ENCODE results near the gene WNK3.

Gene WNK3

DNA sequence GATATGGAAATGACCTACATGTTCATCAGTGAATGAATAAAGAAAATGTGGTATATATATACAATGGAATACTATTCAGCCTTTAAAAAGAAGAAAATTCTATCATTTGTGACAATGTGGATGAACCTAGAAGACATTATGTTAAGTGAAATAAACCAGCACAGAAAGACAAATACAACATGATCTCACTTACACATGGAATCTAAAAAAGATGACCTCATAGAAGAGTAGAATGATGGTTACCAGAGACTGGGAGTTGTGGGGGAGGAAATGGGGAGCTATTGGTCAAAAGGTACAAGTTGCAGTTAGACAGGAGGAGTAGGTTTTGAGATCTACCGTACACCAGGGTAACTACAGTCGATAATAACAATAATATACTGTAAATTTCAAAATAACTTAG, 51.5 kb downstream of the WNK3 start:
- Histone ChIP-seq H3K4me3 (replicated peaks; ENCODE audit: insufficient read depth, low read length) (no peak overlapping the region), H3K27ac (replicated peaks) (no peak overlapping the region), H3K27me3 (ENCODE audit: insufficient read depth, poor library complexity, severe bottlenecking) (no peaks in the 10 kb centered on the region)
- no peak for DNase-seq (ENCODE audit: low read depth in 1 of 2, low spot score in 1 of 2)
- no peak for TF ChIP-seq SPI1 (IDR thresholded peaks at IDR 0.05; ENCODE audit: borderline replicate concordance, low read depth)
- TF ChIP-seq, protein P1, sequence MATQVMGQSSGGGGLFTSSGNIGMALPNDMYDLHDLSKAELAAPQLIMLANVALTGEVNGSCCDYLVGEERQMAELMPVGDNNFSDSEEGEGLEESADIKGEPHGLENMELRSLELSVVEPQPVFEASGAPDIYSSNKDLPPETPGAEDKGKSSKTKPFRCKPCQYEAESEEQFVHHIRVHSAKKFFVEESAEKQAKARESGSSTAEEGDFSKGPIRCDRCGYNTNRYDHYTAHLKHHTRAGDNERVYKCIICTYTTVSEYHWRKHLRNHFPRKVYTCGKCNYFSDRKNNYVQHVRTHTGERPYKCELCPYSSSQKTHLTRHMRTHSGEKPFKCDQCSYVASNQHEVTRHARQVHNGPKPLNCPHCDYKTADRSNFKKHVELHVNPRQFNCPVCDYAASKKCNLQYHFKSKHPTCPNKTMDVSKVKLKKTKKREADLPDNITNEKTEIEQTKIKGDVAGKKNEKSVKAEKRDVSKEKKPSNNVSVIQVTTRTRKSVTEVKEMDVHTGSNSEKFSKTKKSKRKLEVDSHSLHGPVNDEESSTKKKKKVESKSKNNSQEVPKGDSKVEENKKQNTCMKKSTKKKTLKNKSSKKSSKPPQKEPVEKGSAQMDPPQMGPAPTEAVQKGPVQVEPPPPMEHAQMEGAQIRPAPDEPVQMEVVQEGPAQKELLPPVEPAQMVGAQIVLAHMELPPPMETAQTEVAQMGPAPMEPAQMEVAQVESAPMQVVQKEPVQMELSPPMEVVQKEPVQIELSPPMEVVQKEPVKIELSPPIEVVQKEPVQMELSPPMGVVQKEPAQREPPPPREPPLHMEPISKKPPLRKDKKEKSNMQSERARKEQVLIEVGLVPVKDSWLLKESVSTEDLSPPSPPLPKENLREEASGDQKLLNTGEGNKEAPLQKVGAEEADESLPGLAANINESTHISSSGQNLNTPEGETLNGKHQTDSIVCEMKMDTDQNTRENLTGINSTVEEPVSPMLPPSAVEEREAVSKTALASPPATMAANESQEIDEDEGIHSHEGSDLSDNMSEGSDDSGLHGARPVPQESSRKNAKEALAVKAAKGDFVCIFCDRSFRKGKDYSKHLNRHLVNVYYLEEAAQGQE (IDR thresholded peaks at IDR 0.05; ENCODE audit: insufficient replicate concordance, low read depth): no peak
- TF ChIP-seq, protein P2, sequence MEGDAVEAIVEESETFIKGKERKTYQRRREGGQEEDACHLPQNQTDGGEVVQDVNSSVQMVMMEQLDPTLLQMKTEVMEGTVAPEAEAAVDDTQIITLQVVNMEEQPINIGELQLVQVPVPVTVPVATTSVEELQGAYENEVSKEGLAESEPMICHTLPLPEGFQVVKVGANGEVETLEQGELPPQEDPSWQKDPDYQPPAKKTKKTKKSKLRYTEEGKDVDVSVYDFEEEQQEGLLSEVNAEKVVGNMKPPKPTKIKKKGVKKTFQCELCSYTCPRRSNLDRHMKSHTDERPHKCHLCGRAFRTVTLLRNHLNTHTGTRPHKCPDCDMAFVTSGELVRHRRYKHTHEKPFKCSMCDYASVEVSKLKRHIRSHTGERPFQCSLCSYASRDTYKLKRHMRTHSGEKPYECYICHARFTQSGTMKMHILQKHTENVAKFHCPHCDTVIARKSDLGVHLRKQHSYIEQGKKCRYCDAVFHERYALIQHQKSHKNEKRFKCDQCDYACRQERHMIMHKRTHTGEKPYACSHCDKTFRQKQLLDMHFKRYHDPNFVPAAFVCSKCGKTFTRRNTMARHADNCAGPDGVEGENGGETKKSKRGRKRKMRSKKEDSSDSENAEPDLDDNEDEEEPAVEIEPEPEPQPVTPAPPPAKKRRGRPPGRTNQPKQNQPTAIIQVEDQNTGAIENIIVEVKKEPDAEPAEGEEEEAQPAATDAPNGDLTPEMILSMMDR (IDR thresholded peaks at IDR 0.05; ENCODE audit: insufficient read depth, low read length): no peak
- no peak for TF ChIP-seq POLR2AphosphoS5 (IDR thresholded peaks at IDR 0.05; ENCODE audit: low read depth)
- no peak for TF ChIP-seq GABPA (IDR thresholded peaks at IDR 0.05; ENCODE audit: low read depth)

DNA sequence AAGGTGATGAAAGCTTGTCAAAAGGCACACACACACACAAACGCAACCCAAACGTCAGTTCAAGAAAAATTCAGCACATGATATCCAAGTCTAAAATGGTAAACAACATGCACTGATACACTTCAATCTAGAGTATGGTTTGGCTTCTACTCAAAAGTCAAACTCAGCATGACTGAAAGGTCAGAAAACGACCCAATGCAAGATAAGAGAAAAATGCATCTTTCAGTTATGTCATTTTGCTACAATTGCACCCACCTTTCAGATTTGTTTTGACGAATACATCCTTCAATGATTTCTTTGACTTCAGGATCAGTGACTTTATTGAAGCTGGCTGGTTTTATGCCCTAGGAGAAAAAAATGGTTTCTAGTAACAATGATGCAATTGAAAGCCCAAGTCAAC, 56.3 kb downstream of the WNK3 start:
- no peak for TF ChIP-seq POLR2AphosphoS5 (IDR thresholded peaks at IDR 0.05; ENCODE audit: low read depth)
- no peak for TF ChIP-seq SPI1 (IDR thresholded peaks at IDR 0.05; ENCODE audit: borderline replicate concordance, low read depth)
- TF ChIP-seq, protein P2 (IDR thresholded peaks at IDR 0.05; ENCODE audit: insufficient read depth, low read length): no peak
- TF ChIP-seq, protein P1 (IDR thresholded peaks at IDR 0.05; ENCODE audit: insufficient replicate concordance, low read depth): no peak
- TF ChIP-seq GABPA (IDR thresholded peaks at IDR 0.05; ENCODE audit: low read depth): no peak
- Histone ChIP-seq H3K4me3 (replicated peaks; ENCODE audit: insufficient read depth, low read length) (no peak overlapping the region), H3K27ac (replicated peaks) (no peak overlapping the region), H3K27me3 (ENCODE audit: insufficient read depth, poor library complexity, severe bottlenecking) (no peaks in the 10 kb centered on the region)
- DNase-seq (ENCODE audit: low read depth in 1 of 2, low spot score in 1 of 2): no peak

DNA sequence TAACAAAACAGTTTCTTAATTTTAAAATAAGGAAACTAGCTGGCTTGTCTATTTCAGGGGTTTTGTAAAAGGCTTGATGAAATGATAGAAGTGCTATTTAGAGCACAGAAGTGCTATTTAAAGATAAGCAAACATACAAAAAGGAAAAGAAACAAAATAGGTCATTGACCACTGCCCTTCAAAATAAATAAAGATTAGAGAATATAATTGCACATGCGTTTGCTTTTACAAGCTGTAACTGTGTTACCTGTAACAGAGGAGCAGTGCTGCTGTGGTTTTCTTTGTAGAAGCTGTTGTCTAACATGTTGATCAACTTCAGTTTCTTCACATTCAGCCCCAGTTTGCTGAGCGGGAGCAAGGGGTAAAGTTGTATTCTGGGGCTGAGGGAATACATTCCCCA, 63.5 kb downstream of the WNK3 start:
- peaks cover 6% of the 10 kb centered on the region for H3K27me3 ChIP-seq (ENCODE audit: insufficient read depth, poor library complexity, severe bottlenecking)
- no peak for DNase-seq (ENCODE audit: low read depth in 1 of 2, low spot score in 1 of 2)

More for the DNA sequence above, 63.5 kb downstream of the WNK3 start:
- no peak overlapping the region for H3K27ac ChIP-seq (replicated peaks)
- H3K4me3 ChIP-seq (replicated peaks; ENCODE audit: insufficient read depth, low read length): no peak overlapping the region
- TF ChIP-seq POLR2AphosphoS5 (IDR thresholded peaks at IDR 0.05; ENCODE audit: low read depth) (no peak), SPI1 (IDR thresholded peaks at IDR 0.05; ENCODE audit: borderline replicate concordance, low read depth) (no peak), GABPA (IDR thresholded peaks at IDR 0.05; ENCODE audit: low read depth) (no peak)
- TF ChIP-seq, protein P2 (IDR thresholded peaks at IDR 0.05; ENCODE audit: insufficient read depth, low read length): no peak
- TF ChIP-seq, protein P1 (IDR thresholded peaks at IDR 0.05; ENCODE audit: insufficient replicate concordance, low read depth): no peak
